HG03432 (cell line): Measurements from ENCODE around the gene KIAA0825.
"Not testable (repeated sequence)": the region's sequence is repeated elsewhere in the genome, so short reads cannot be mapped to it uniquely, and the experiment has no call there.

Experiments used
- ATAC-seq: cut with Tn5 transposase; IDR thresholded peaks from one replicate; pipeline ENCODE4 v1.9.1; 2021; ENCODE audit warnings: mild to moderate bottlenecking, moderate library complexity; ENCODE audit not compliant: unreplicated experiment

The KIAA0825 gene

DNA sequence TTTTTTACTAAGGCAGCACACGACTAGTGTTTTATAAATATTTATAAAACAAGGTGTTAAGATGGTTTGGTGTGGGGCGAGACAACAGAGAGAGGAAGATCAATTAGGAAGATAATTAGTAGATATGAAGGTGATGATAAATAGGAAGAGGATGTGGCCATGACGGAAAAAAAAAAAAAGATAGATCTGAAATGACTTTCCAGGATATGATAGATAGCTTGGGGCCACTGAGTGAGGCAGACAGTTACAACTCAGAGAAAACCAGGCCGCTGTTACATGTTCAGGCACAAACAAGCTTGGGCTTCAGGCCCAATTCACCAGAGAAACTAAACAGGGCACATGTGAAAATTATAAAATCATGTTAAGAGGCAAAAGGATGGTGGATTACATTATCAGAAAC is 43.2 kb downstream of the KIAA0825 start:
- no peak for ATAC-seq

DNA sequence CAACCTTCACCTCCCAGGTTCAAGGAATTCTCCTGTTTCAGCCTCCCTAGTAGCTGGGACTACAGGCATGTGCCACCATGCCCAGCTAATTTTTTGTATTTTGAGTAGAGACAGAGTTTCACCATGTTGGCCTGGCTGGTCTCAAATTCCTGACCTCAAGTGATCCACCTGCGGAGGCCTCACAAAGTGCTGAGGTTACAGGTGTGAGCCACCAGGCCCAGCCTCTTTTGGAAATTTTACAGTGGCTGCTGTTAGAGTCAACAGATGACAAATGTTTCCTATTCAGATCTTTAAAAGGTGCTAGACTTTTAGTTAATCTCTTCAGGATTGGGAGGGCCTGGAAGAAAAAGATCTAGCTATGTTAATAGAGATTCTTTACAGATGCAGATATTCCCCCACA is 45.1 kb downstream of the KIAA0825 start:
- not testable (repeated sequence) for ATAC-seq

DNA sequence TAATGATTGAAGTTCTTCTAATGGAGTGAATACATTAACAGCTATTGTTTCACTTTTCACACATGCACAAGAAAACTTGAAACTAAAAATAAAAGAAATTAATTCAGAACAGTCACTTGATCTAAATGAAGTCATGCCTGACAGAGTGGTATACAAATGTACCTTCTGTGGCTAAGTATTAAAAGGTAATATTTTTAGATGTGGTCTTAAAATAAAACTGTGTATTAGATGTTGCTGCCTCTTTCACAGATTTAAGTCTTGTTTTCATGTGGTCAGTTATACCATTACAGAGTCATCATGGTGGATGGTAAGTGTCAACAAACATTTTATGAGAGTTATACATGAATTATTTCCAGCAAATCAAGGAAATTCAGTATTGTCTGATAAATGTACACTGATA is 47.0 kb downstream of the KIAA0825 start:
- ATAC-seq: no peak

DNA sequence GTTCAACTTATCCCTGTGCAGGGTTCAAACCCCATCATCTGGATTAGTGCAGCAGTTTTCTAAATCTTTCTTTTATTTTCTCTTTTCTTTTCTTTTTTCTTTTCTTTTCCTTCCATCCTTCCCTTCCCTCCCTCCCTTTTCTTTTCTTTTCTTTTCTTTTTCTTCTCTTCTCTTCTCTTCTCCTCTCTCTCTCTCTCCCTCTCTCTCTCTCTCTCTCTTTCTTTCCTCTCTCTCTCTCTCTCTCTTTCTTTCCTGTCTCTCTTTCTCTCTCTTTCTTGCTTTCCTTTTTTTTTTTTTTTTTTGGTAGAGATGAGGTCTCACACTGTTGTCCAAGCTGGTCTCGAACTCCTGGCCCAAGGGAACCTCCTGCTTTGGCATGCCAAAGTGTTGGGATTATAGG is 53.6 kb downstream of the KIAA0825 start:
- no peak for ATAC-seq

DNA sequence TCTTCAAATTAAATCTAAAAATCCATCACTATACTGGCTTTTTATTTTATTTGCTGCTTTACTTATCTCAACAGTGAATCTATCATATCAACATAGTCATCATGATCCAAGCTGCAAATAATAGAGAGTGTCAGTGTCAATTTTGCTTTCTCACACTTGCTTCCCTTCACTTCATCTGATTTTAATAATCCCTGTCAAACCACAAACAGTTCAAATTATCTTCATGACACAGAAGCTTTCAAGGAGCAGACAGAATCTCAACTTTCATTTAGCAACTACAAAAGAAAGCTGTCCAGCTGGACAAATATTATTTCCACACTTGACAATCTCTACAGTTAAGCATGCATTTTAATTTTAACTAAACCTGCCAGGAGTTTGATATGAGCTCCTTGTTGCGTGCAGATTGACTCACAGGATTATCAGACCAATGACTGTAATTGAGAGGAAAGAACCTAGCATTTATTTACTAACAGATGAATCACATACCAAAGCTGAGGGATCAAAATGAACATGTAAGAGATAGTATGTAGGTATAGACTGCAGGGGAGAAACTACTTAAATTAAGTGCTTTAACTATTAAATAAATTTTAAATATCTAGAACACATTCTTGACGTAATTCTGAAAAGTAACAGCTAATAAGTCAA is 56.0 kb downstream of the KIAA0825 start:
- ATAC-seq: no peak

DNA sequence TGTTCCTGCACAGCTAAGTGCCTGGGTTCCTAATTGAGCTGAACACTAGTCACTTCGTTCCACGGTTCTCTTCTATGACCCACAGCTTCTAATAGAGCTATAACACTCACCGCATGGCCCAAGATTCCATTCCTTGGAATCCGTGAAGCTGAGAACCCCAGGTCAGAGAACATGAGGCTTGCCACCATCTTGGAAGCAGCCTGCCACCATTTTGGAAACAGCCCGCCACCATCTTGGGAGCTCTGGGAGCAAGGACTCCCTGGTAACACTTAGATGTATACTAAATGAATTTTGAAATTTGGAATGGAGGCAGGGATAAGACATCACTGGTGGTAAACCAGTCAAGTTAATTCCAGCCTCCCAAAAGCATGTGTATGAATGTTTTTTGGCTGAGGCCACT is 60.4 kb downstream of the KIAA0825 start:
- ATAC-seq: no peak

DNA sequence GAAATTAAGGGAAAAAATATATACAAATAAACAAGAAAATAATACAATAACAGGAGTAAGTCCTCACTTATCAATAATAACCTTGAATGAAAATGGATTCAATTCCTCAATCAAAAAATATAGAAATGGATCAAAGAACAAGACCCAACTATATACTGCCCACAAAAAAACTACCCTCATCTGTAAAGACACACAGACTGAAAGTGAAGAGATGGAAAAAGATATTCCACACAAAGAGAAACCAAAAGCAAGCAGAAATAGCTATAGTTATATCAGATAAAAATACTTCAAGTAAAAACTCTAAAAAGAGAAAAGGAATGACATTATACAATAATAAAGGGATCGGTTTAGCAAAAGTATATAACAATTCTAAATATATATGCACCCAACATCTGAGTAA is 66.5 kb downstream of the KIAA0825 start:
- no peak for ATAC-seq

DNA sequence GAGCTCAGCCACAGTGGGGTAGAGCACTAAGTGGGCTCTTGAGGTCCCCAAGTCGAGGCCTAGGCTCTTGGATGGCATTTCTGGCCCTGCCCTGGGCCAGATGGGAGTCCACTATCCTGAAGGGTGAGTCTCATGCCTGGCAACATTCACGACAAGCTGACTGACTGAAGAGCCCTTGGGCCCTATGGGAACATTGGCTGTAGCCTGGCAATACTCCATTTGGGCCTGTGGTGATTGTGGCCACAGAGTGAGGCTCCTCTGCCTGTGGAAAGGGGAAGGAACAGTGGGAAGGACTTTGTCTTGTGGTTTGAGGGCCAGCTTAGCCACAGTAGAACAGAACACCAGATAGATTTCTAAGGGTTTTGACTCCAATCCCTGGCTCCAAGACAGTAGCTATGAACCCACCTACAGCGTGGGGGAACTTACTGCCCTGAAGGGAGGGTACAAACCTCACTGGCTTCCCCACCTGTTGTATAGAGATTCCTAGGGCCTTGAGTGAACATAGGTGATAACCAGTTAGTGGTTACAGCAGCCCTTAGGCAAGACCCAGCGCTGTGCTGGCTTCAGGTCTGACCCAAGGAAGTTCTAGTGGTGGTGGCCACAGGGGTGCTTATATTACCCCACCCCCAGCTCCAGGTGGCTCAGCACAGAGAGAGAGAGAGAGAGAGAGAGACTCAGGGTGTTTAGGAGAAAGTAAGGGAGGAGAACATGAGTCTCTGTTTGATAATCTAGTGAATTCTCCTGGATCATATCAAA is 72.4 kb downstream of the KIAA0825 start:
- ATAC-seq: no peak

DNA sequence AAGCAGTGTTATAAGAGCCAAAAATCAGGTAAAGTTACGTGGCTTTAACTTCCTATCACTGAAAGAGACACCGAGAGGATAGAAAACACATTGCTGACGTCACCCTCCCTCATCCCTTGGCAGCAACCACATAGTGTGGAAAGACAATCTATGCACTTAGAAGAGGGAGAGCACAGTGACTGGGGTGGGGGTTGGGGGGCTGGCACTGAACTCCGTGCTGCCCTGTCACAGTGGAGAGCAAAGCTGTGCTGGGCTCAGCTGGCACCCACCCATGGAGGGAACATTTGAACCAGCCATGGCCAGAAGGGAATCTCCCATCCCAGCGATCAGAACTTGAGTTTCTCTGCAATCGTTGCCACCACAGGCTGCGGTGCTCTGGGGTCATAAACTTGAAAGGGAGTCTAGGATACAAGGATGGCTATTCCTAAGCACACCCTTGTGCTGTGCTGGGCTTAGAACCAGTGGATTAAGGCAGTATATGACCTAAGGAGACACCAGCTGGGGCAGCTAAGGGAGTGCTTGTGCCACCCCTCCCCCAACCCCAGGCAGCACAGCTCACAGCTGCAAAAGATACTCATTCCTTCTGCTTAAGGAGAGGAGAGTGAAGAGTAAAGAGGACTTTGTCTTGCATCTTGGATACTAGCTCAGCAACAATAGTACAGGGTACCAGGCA is 73.4 kb downstream of the KIAA0825 start:
- ATAC-seq: no peak

DNA sequence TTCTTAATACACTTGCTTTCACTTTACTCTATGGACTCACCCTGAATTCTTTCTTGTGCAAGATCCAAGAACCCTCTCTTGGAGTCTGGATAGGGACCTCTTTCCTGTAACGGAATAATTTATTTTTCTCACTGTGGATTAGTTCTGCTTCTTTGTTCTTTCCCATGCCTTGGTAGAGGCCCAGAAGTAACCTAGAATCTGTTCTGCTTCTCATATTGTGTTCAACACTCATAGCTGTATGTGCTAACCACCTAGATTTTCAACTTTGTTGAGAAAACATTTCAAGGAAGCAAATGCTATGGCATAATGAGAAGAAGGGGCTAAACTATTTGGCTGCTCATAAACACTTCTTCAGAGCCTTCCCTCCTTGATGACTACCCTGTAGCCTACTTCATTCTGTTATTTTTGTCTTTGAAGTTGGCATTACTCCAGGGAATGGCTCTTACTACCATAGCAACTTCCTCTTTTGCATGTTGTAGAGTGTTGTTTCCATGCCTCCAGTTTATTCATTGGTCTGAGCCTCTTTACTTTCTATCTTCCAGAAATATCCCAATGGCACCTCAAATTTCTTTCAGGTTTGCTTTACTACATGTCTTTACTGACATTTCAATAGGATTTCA is 74.3 kb downstream of the KIAA0825 start:
- ATAC-seq: peak; percentile 60

DNA sequence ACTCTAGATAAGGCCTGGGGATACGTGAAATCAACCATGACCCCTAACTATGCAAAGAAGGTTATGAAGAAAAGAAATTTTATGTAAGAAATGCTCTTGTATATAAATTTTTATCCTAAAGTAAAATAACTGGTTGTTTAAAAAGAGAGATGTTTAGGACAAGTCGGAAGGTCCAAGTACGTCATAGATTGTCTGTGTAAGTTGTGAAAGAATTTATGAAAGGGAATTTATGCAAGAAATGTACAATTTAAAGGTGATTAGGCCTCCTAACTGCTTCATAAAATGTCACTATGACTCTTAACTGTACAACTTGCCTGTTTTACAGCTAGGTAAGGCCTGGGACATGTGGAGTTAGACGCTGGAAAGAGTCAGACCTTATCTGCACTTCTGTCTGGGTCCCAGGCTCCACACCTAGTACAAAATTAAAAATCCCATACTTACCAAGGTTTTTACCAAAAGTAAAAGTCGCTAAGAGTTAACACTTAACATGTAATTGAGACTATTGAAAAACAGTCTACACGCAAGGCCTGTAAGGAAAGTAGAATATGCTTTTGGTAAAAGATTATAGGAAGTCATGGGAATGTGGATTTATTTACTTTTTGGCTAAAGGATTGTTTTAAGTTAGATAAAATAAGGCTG is 77.4 kb downstream of the KIAA0825 start:
- no peak for ATAC-seq

DNA sequence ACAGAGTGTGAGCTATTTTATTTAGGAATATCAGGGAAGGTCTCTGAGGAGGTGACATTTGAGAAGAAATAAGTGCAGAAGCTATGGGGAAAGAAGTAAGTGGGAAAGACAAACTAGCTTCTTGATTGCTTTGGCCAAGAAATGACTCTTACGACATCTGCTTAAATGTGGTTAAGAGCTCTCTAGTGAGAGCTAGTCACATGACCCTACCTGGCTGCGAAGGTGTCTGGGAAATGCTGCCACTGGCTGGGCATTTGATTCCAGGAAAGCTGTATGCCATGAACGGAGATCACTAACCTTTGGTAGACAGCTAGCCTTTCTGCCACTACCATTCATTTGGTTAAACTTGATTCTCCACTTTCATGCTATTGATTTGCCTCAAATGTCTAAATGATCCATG is 80.1 kb downstream of the KIAA0825 start:
- no peak for ATAC-seq

DNA sequence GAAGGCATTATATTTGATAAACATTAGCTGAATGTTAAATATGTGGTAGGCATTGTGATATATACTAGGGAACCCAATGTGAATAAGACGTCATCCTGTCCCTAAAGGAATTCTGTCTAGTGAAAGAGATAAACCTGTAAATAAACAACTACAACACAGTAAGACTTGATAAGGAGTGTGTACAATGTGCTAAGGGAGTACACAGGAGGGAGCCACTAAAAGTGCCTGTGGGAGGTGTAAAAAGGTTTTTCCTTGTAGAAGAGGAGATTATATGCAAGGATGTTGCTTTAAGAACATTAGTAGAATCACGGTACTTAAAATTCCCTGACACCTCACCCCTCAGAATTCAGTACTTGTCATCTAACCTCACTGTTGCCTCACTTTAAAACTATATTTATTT is 91.7 kb downstream of the KIAA0825 start:
- ATAC-seq: no peak

DNA sequence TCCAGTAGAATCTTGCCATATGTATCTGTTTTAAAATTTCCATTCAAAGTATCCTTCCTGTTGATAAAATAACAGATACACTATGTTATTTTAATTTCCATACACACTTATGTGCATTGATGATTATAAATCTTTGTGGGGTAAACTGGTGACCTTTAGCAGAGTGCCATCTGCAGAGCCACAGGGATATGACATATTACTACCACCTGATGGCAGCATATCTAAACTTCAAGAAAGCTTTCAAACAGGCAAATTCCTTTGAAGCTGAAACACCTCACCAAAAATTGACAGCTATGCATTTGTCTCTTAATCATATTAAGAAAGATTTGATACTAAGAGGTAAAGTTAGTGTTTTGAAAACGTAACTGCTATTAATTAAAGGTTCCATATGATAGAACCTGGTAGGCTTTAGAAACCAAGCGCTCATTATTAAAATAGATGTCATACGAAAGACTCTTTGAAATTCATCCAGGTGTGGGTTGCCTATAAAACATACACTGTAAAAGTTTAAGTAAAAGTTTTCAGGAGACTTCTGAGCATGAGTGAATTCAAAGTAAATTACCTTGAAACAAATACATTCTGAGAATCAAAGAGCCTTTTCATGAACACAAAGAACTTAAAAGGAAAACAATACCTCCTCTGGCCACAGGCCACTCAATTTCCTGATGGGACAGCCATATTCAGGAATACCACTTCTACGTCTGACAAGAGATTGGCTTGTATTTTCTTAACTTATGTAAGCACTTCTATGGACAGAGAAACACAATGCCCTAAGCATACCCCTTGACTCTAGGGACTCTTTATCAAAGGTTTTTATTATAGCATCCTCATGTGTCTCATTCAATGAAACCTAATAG is 93.3 kb downstream of the KIAA0825 start:
- peak; percentile 89 for ATAC-seq

DNA sequence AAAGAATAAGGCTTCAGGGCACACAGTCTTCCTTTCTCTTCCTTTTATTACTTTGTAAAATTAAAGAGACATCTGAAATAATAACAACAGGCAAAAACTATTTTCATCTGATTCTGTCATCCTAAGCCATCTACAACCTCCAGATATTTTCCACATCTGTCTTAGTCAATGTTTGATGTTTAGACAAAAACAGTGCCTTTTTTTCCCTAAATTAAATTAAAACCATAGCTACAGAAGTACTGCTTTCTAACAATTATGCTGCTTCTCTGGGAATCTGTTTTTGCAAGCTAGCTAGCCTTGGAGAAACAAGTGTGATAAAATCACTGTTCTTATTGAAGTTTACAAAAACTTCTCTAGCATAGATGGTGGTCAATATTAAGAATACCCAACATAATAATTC is 95.4 kb downstream of the KIAA0825 start:
- ATAC-seq: no peak

DNA sequence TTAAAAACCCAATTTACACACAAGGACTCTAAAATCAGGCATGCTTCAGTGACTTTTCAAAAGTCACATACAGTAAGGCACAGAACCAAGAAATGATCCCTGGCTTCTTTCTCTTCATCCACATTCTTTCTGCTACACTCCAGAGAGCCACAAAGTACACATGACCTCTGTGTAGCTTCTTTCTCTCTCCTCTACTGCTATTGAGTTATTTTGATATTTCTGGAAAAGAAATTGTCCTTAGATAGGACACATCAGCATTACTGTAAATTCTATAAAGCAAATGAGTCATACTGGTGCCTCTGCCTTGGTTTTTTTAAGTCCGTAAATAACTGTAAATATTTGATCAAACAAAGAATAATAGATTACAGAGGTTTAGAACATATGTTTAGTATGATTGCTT is 96.3 kb downstream of the KIAA0825 start:
- ATAC-seq: no peak

DNA sequence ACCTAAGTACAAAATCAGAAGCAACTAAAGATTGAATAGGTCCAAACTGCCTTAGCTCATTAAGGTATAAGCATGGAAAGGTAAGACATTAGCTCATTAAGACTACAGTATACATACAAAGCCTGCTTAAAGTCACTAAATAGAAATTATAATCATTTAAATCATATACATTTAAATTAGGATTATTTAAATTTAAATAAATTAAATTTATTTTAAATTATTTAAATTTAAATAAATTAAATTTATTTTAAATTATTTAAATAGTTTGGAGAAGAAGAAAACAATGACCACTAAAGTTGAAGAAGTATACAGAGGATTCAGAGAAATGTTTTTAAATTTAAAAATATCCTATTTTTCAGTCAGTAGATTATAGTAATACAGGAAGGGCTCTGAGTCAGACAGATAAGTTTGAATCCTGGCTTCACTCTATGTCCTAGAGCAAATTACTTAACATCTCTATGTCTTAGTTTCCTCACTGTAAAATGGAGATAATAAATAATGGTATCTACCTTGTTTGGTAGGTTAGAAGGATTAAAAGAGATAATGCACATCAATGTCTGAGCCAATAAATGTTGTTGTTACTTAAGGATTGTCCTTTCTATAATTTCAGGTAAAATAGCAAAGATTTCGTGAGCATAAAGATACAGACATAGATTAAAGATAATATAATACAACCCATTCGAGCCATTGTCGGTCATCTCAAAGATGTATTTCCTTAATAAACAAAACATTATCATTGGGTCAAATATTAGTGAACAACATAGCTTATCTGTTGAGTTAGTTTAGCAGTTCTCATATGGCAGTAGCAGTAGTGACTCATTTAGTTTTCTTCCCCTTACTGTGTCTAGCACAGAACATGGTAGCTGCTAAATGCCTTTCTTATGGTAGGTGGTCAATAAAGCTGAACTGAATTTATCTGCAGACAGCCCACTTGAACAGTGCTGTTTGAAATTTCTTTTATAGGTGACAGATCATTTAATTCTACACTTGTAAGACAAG is 100.6 kb downstream of the KIAA0825 start:
- ATAC-seq: no peak

DNA sequence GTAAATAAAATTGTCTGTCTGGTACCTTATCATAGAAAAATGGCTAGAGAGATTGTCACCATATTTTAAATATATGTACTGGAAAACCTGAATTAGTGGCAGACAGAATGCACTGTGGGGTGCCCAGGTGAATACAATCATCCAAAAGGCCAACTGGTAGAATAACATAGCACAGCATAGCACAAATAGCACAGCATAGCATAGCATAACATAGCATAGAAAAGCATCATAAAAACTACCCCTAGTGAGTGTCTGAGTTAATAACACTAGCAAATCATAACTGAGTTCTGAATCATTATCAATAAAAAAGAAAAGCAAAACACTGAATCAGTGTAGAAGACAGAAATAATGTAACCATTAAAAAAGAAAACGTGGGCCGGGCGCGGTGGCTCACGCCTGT is 102.3 kb downstream of the KIAA0825 start:
- ATAC-seq: no peak
